Measurements from ENCODE around the gene RXRA.

RXRA gene

GRCh38 chr9:134454476-134454857 lies 128.2 kb downstream of the RXRA start:
- DNase-seq (ENCODE audit: low spot score) = no peak

DNA sequence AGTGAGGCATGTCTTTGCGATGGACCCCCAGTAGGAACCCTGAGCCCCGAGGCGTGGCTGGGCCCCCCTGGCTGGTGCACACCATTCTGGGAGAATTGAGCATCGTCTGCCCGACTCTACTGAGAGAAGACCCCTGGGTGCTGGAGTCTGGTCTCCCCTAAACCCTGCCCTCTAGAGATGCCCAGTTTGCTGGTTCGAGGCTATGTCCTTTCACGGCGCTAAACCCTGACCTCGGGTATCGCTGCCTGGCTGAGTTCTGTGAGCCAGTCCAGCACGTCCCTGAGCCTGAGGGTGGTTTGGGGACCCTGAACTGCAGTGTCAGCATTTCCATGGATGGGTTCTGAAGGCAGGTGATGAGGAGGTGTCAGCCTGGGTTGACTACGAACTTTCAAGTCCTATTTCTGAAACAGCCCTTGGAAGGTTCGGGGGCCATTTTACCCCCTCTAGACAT lies 128.8 kb downstream of the RXRA start:
- no peak for DNase-seq (ENCODE audit: low spot score)

DNA sequence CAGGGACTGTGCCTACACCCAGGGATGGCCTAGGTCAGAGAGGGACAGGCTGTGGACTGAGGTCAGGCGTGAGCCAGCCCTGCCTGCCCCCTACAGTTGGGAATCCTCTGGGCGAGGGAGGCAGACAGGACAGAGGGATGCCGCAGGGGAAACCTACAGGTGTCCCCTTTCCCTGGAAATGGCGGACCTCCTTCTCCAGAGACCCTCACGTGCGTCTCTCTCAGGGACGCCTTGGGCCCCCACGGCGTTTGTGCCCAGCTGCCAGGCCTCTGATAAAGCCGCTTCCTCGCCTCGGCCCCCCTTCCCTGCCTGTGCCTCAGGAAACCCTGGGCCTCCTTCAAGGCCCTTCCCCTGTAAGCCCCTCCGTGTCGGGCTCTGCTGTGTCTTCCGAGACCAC lies 129.3 kb downstream of the RXRA start:
- no peak for DNase-seq (ENCODE audit: low spot score)

GRCh38 chr9:134455934-134456755 lies 129.9 kb downstream of the RXRA start:
- DNase-seq (ENCODE audit: low spot score) = peak; percentile 95

DNA sequence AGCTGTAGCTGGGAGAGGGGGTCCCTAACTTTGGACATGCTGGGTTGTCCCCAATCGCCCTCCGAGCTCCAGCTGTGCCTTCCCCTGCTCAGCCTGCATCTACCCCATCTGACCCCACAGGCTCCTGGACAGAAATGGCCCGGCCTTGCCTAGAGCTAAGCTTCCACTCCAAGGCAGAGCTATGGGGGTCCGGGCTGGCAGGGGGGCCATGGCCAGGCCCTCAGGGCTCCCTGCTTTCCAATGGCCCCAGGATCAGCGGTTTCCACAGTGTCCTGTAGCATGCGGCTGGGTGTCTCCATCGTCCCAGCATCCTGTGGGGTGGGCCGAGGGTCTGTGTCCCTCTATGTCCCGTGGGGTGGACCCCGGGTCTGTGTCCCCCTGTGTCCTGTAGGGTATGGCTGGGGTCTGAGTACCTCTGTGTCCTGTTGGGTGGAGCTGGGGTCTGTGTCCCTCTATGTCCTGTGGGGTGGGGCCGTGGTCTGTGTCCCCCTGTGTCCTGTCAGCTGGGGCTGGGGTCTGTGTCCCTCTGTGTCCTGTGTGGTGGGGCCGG lies 130.6 kb downstream of the RXRA start:
- DNase-seq (ENCODE audit: low spot score) = no peak

- no peak for DNase-seq (ENCODE audit: low spot score)
Measured at GRCh38 chr9:134457321-134458206, 131.3 kb downstream of the RXRA start.

DNA sequence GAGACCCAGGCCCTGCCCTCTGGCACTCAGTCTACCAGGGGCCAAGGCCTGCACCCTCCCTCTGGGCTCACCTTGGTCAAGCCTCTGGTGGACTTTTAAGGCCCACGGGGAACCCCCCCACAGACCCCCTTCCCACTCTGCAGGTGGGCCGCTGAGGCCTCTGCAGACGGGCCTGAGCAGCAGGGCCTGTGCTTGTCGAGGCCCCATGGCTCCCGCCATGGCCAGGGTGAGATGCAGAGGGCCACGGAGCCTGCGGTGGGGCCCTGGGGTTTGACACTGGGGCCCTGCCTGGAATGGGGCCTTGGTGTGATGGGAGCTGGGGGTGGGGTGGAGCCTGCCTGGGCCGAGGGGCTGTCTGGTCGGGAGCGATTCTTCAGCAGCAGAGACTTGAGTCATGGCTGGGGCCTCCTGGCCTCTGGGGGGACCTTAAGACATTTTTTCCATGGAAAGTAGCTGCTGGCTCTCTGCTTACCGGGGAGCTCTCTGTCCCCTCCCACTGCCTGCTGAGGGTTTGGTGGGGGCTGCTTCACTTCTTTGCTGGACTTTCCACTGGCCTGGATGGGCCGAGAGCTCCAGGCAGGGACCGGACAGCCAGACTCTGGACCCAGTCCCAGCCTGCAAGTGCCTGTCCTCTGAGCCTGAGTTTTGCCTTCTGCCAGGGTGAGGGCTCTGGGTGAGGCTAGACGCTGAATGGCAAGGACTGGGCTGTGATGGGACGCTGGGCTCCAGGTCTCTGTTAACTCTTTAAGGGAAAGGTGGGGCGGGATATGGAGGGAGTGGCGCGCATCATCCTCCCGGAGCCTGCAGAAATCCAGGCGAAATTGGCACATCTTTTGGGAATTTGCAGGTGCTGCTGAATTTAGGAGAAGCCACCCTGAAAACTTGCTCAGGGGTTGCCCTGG lies 132.2 kb downstream of the RXRA start:
- DNase-seq (ENCODE audit: low spot score) = no peak

DNA sequence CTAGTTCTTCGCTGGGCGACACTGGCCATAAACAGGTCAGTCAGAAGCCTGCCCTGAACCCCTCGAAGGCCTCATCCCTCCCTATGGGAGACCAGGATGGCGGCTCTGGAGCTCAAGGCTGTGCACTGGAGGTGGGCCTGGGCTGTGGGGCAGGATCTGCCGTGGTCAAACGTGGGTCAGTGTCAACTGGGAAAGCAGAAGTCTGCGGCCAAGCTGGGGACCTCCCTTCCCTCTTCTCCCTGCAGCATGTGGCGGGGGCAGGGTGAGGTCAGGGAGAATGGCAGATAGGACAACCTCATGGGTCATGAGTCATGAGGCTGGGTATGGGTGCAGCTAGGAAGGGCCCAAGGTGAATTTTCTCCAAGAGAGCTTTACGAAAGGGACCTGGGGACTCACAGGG lies 132.9 kb downstream of the RXRA start:
- no peak for DNase-seq (ENCODE audit: low spot score)

GRCh38 chr9:134459573-134459972 lies 133.3 kb downstream of the RXRA start:
- DNase-seq (ENCODE audit: low spot score) = no peak

DNA sequence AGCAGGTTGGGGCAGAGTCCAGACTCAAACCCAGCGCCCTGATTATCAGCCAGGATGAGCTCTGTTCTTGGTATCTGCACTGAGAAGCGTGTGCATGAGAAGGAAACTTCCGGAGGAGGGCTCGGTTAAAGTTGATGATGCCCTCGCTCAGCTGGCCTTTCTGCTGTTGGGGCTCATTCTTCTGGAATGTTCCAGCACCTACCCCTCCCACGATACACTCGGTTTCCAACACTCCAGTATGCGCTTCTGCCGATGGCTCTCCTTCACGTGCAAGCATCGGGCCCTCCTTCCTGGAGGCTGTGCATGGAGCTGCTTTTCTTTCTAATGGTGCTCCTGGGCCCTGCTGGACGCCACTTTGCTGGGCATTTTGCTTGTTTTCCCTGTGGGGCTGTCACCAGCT lies 134.0 kb downstream of the RXRA start:
- no peak for DNase-seq (ENCODE audit: low spot score)

GRCh38 chr9:134460896-134461295 lies 134.6 kb downstream of the RXRA start:
- no peak for DNase-seq (ENCODE audit: low spot score)

DNA sequence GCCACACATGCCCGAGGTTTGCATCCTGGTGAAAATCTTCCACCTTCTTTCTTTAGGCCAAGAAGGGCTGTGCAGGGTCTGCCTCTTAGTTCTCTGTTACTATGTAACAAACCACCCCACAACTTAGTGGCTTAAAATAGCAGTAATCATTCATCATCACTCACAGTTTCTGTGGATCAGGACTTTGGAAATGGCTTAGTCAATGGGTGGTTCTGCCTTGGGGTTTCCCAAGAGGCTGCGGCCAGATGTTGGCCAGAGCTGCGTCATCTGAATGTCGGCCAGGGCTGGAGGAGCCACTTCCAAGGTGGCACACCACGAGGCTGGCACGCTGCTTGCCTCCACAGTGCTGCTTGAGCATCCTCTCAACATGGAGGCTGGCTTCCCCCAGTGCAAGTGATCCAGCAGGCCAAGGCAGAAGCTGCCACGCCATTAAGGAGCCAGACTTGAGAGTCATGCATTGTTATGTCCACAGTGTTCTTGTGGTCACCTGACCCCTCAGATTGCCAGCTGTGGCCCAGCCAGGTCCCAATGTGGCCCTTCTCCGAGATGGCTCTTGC lies 135.2 kb downstream of the RXRA start:
- DNase-seq (ENCODE audit: low spot score) = no peak

GRCh38 chr9:134462318-134462717 lies 136.1 kb downstream of the RXRA start:
- no peak for DNase-seq (ENCODE audit: low spot score)

- DNase-seq (ENCODE audit: low spot score) = no peak
Measured at GRCh38 chr9:134463280-134463679, 137.0 kb downstream of the RXRA start.

- DNase-seq (ENCODE audit: low spot score) = no peak
Measured at GRCh38 chr9:134466869-134467616, 140.8 kb downstream of the RXRA start.

DNA sequence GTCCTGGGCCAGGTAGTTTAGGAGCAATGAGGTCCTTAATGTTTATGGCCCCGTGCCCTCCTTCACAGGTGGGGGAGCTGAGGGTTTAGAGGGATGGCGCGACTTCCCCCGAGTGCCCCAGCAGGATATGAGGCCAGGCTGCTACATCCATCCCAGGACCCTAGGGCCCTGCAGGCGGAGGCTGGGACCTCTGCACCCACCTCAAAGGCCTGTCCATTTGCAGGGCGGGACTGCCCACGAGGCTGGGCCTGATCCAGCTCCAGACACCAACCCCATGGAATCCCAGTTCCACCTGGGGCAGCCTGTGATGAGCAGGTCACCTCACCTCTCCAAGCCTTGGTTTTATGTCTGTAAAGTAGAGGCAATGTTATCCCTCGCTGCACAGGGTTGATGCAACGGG lies 142.1 kb downstream of the RXRA start:
- no peak for DNase-seq (ENCODE audit: low spot score)

- DNase-seq (ENCODE audit: low spot score) = peak; percentile 81
Measured at GRCh38 chr9:134469041-134469875, 143.0 kb downstream of the RXRA start.

GRCh38 chr9:134472256-134472655 lies 146.0 kb downstream of the RXRA start:
- no peak for DNase-seq (ENCODE audit: low spot score)

DNA sequence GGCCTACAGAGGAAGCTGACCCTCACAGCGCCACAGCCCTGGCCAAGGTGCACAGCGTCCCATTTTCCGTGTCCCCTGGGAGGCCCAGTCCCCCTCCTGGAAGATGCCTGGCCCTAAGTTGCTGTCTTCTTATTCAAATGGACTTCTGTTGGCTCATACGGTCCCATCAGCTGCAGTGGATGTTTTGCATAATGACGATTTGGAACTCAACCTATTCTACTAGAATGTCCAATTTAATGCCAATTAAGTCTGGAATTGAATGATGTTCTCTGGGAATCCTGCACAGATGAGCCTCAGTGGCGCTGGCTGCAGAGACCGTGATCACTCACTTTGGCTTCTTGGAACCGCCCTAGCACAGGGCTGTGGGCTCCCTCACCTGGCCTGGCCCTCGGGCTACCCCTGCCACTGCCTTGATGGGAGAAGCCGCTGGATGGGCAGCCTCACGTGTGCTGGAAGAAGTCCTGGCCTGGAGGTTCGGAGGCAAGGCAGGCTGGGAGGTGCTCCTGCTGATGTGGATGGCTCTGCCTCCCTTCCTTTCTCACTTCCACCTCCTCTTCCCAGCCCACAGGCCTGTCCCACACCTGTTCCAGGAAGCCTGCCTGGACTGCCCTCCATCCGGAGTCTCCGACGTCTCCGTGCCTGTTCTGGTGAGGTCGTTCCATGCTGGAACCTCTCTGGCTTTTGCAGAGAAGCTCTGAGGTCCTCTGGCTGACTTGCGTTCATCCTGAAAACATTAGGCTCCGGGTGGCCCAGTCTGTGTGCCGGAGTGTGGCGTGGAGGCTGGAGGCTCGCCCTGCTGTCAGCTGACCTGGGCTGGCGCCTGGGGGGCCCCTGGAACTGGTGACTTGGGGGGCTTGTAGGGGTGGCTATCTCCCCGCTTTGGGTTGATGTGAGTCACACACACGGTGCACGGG lies 147.1 kb downstream of the RXRA start:
- DNase-seq (ENCODE audit: low spot score) = no peak
